HL-60 (cell line): Measurements from ENCODE around the gene XRCC5.

Source experiments
- DNase-seq, 2 experiments: peaks; one replicate each; pipeline ENCODE4 v3.0.0-alpha.2; 2010 to 2020; ENCODE audit warnings: low read depth in 1 of 2, low spot score in 1 of 2
- H3K27ac ChIP-seq: fragments of 250-450 bp; sonication (Bioruptor Pico); replicated peaks from 2 replicates; pipeline ENCODE4 v1.5.1; 2020; ENCODE audit warnings: mild to moderate bottlenecking, moderate library complexity
- H3K27me3 ChIP-seq: fragments of 250-450 bp; sonication (Bioruptor Pico); 2 replicates; pipeline ENCODE4 v1.5.1; 2021; ENCODE audit warnings: mild to moderate bottlenecking, moderate library complexity; ENCODE audit not compliant: insufficient read depth, poor library complexity, severe bottlenecking
- H3K4me3 ChIP-seq: replicated peaks from 2 replicates; pipeline ENCODE4 v1.5.1; 2011; ENCODE audit warnings: mild to moderate bottlenecking, control low read depth, low read length; ENCODE audit not compliant: insufficient read depth
- CTCF ChIP-seq: IDR thresholded peaks from one replicate; pipeline ENCODE4 v1.5.1; 2011; ENCODE audit warnings: low read length, control low read depth, inconsistent platforms; ENCODE audit not compliant: insufficient read depth
- GABPA ChIP-seq: IDR thresholded peaks from 2 replicates; pipeline ENCODE4 v1.6.1; 2012; ENCODE audit warnings: low read depth
- POLR2AphosphoS5 ChIP-seq: IDR thresholded peaks from 2 replicates; pipeline ENCODE4 v1.6.1; 2012; ENCODE audit warnings: low read depth
- SPI1 ChIP-seq: IDR thresholded peaks from 2 replicates; pipeline ENCODE4 v1.6.1; 2012; ENCODE audit warnings: low read depth, mild to moderate bottlenecking, borderline replicate concordance
- TF ChIP-seq, protein P1 (sequence below): IDR thresholded peaks from 2 replicates; pipeline ENCODE4 v1.6.1; 2012; ENCODE audit warnings: low read depth; ENCODE audit not compliant: insufficient replicate concordance

XRCC5 gene

GRCh38 chr2:216071111-216071851, 37.9 kb upstream of the XRCC5 start:
- Histone ChIP-seq H3K4me3 (no peak overlapping the region), H3K27me3 (no peaks in the 10 kb centered on the region), H3K27ac (no peak overlapping the region)
- TF ChIP-seq POLR2AphosphoS5 (no peak), GABPA (no peak), CTCF (no peak), SPI1 (no peak)
- TF ChIP-seq, protein P1, sequence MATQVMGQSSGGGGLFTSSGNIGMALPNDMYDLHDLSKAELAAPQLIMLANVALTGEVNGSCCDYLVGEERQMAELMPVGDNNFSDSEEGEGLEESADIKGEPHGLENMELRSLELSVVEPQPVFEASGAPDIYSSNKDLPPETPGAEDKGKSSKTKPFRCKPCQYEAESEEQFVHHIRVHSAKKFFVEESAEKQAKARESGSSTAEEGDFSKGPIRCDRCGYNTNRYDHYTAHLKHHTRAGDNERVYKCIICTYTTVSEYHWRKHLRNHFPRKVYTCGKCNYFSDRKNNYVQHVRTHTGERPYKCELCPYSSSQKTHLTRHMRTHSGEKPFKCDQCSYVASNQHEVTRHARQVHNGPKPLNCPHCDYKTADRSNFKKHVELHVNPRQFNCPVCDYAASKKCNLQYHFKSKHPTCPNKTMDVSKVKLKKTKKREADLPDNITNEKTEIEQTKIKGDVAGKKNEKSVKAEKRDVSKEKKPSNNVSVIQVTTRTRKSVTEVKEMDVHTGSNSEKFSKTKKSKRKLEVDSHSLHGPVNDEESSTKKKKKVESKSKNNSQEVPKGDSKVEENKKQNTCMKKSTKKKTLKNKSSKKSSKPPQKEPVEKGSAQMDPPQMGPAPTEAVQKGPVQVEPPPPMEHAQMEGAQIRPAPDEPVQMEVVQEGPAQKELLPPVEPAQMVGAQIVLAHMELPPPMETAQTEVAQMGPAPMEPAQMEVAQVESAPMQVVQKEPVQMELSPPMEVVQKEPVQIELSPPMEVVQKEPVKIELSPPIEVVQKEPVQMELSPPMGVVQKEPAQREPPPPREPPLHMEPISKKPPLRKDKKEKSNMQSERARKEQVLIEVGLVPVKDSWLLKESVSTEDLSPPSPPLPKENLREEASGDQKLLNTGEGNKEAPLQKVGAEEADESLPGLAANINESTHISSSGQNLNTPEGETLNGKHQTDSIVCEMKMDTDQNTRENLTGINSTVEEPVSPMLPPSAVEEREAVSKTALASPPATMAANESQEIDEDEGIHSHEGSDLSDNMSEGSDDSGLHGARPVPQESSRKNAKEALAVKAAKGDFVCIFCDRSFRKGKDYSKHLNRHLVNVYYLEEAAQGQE, result no peak
- no peak for DNase-seq

GRCh38 chr2:216072473-216072872, 36.7 kb upstream of the XRCC5 start:
- H3K27me3 ChIP-seq, result no peaks in the 10 kb centered on the region
- no peak for TF ChIP-seq POLR2AphosphoS5
- no peak overlapping the region for H3K4me3 ChIP-seq
- DNase-seq, result no peak
- H3K27ac ChIP-seq, result no peak overlapping the region

GRCh38 chr2:216073773-216074172, 35.4 kb upstream of the XRCC5 start:
- no peak for TF ChIP-seq CTCF
- no peak for TF ChIP-seq GABPA
- TF ChIP-seq, protein P1, result no peak
- no peak for TF ChIP-seq POLR2AphosphoS5
- TF ChIP-seq SPI1, result no peak
- Histone ChIP-seq H3K27me3 (no peaks in the 10 kb centered on the region), H3K4me3 (no peak overlapping the region), H3K27ac (no peak overlapping the region)
- DNase-seq, result no peak

DNA sequence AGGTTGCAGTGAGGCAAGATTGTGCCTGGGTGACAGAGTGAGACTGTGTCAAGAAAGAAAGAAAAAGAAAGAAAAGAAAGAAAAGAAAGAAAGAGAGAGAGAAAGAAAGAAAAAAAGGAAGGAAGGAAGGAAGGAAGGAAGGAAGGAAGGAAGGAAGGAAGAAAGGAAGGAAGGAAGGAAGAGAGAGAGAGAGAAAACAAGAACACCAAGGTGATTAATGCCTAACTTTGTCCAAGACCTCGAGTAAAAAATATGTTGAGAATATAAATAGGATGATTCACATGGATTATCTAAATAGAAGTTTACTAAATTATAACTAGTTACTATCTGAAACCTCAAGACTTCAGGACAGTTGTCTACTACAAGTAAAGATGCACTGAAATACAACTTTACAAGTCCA, 34.8 kb upstream of the XRCC5 start:
- DNase-seq, result no peak

More for the DNA sequence above, 34.8 kb upstream of the XRCC5 start:
- H3K27me3 ChIP-seq, result no peaks in the 10 kb centered on the region
- H3K27ac ChIP-seq, result no peak overlapping the region
- no peak for TF ChIP-seq SPI1
- TF ChIP-seq GABPA, result no peak
- TF ChIP-seq CTCF, result no peak
- no peak overlapping the region for H3K4me3 ChIP-seq
